ENCODE data around the gene FAM83F.

GRCh38 chr22:39992088-39992826 is 2.5 kb upstream of the FAM83F start:
- TF ChIP-seq CTCF (IDR thresholded peaks at IDR 0.05), result no peak
- no peak for TF ChIP-seq EZH2 (IDR thresholded peaks at IDR 0.05; ENCODE audit: borderline replicate concordance, insufficient read depth, low read depth, low read length, poor library complexity, severe bottlenecking)
